Activated effector memory CD4-positive, alpha-beta T cell treated with Interleukin-2 at 50 U/mL for 16 hours (primary cell): ENCODE data around the gene GPR18.

Source experiments
- DNase-seq: peaks from one replicate; pipeline ENCODE4 v3.0.0-alpha.2; 2020

Gene GPR18

DNA sequence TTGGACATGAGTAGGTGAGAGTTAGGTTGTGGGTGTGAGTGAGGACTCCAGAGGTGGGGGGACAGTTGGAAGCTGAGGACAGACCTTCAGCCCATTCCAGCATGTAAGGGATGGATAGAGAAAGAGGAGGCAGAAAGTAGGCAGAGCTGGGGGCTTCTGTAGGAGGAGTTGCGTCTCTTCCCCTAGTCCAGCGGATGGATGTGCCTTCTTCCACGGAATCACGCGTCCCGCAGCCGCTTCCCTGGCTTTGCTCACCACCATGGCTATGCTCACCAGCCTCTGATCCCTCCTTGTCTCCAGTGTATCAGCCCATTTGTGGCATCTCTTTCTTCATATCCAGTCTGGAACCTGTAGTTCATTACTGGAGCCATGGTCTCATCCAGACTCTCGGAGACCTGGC lies 52.0 kb downstream of the GPR18 start:
- no peak for DNase-seq

DNA sequence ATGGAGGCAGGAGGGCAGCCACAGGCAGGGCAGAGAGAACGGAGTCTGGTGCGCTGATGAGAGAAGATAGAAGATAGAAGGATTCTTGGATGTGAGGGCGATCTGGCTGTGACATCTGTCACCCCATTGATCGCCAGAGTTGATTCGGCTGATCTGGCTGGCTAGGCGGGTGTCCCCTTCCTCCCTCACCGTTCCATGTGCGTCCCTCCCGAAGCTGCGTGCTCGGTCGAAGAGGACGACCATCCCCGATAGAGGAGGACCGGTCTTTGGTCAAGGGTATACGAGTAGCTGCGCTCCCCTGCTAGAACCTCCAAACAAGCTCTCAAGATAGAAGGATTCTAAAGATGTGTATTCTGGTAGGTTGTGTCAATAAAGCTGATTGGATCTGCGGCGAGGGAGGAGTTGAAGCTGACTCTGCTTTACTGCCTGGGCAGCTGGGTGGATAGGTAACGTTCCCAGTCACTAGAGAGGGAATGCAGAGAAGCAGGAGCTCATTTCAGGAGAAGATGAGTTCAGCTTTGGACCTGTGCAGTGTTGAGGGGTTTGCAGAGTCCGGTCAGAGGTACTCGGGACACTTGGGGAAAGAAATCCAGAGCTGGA lies 52.5 kb downstream of the GPR18 start:
- DNase-seq: no peak
